ENCODE results near the gene RALGAPB.

GRCh38 chr20:38584099-38584763 lies 111.6 kb downstream of the RALGAPB start:
- no peak for TF ChIP-seq CTCF (IDR thresholded peaks at IDR 0.05 in 8 of 11, conservative IDR thresholded peaks at IDR 0.05 in 3 of 11)
- no peak for TF ChIP-seq POLR2AphosphoS5 (IDR thresholded peaks at IDR 0.05)
- TF ChIP-seq POLR2A (IDR thresholded peaks at IDR 0.05) = no peak

Measured in spleen (tissue), 7 donors.